Testis (tissue), 2 donors: ENCODE measurements around the gene ZNF786.

Source experiments
- CTCF ChIP-seq, 3 experiments: fragments of 450-650 bp in 2 of 3; fragments of 200-600 bp in 1 of 3; sonication (generic) in 1 of 3; IDR thresholded peaks; one replicate each; pipeline ENCODE4 v1.5.1; 2016 to 2019; ENCODE audit warnings: antibody characterized with exemption in 3 of 3, mild to moderate bottlenecking in 2 of 3, moderate library complexity in 1 of 3
- POLR2A ChIP-seq: fragments of 450-650 bp; IDR thresholded peaks from one replicate; pipeline ENCODE4 v1.6.1; 2017; ENCODE audit warnings: antibody characterized with exemption, mild to moderate bottlenecking, moderate library complexity

- TF ChIP-seq CTCF (IDR thresholded peaks at IDR 0.05) (no peak), POLR2A (no peak)
Observed at GRCh38 chr7:149022756-149023360, 67.7 kb downstream of the ZNF786 start.
